ENCODE measurements around the gene FKBP1A.
"Not testable (repeated sequence)": the region's sequence is repeated elsewhere in the genome, so short reads cannot be mapped to it uniquely, and the experiment has no call there.

FKBP1A gene

GRCh38 chr20:1417273-1417672 is 24.4 kb upstream of the FKBP1A start:
- DNase-seq (ENCODE audit: extremely low read depth, low read depth), result no peak

GRCh38 chr20:1415667-1416468 is 23.0 kb upstream of the FKBP1A start:
- DNase-seq (ENCODE audit: extremely low read depth, low read depth), result peak; percentile 44

More at GRCh38 chr20:1417273-1417672, 24.4 kb upstream of the FKBP1A start:
- no peak for TF ChIP-seq CTCF (IDR thresholded peaks at IDR 0.05; ENCODE audit: low read depth, low read length)

GRCh38 chr20:1414982-1415381 is 22.1 kb upstream of the FKBP1A start:
- TF ChIP-seq CTCF (IDR thresholded peaks at IDR 0.05; ENCODE audit: low read depth, low read length), result no peak
- no peak for DNase-seq (ENCODE audit: extremely low read depth, low read depth)

More at GRCh38 chr20:1415667-1416468, 23.0 kb upstream of the FKBP1A start:
- no peak for TF ChIP-seq CTCF (IDR thresholded peaks at IDR 0.05; ENCODE audit: low read depth, low read length)

- no peak for TF ChIP-seq CTCF (IDR thresholded peaks at IDR 0.05; ENCODE audit: low read depth, low read length)
- DNase-seq (ENCODE audit: extremely low read depth, low read depth), result no peak
Measured at GRCh38 chr20:1405801-1406200, 12.9 kb upstream of the FKBP1A start.

GRCh38 chr20:1403624-1404023 is 10.8 kb upstream of the FKBP1A start:
- no peak for TF ChIP-seq CTCF (IDR thresholded peaks at IDR 0.05; ENCODE audit: low read depth, low read length)
- no peak for DNase-seq (ENCODE audit: extremely low read depth, low read depth)

- TF ChIP-seq CTCF (IDR thresholded peaks at IDR 0.05; ENCODE audit: low read depth, low read length), result no peak
- DNase-seq (ENCODE audit: extremely low read depth, low read depth), result no peak
Measured at GRCh38 chr20:1402149-1402548, 9.3 kb upstream of the FKBP1A start.

GRCh38 chr20:1401451-1401907 is 8.6 kb upstream of the FKBP1A start:
- DNase-seq (ENCODE audit: extremely low read depth, low read depth), result no peak
- TF ChIP-seq CTCF (IDR thresholded peaks at IDR 0.05; ENCODE audit: low read depth, low read length), result no peak

- not testable (repeated sequence) for DNase-seq (ENCODE audit: extremely low read depth, low read depth)
Measured at GRCh38 chr20:1399678-1400366, 7.0 kb upstream of the FKBP1A start.

- not testable (repeated sequence) for DNase-seq (ENCODE audit: extremely low read depth, low read depth)
Measured at GRCh38 chr20:1398185-1398584, 5.3 kb upstream of the FKBP1A start.

Measured in AG09319 (cell line).